Epidermal melanocyte (primary cell): Measurements from ENCODE around the gene DNMT3L.
"Not testable (repeated sequence)": the region's sequence is repeated elsewhere in the genome, so short reads cannot be mapped to it uniquely, and the experiment has no call there.

Experiments used
- DNase-seq: peaks from one replicate; pipeline ENCODE4 v3.0.0; 2011; ENCODE audit warnings: low spot score; ENCODE audit not compliant: insufficient read length

The DNMT3L gene

DNA sequence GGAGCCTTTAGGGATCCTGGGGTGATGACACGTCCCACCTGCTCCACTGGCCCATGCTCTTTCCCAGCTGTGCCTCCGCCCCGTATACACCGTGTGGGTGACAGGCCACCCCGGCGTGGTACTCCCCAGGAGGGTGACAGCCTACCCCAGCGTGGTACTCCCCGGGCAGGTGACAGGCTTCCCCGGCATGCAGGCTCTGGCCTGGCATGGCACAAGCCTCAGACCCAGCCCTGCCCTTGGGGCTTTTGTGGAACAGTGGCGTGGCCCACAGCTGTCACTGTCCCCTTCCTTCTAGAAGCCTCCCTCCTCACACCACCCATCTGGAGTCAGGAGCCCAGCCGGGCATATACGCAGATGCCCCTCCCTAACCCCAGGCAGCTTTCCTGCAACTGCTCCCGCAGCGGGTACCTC lies 33.5 kb upstream of the DNMT3L start:
- no peak for DNase-seq

DNA sequence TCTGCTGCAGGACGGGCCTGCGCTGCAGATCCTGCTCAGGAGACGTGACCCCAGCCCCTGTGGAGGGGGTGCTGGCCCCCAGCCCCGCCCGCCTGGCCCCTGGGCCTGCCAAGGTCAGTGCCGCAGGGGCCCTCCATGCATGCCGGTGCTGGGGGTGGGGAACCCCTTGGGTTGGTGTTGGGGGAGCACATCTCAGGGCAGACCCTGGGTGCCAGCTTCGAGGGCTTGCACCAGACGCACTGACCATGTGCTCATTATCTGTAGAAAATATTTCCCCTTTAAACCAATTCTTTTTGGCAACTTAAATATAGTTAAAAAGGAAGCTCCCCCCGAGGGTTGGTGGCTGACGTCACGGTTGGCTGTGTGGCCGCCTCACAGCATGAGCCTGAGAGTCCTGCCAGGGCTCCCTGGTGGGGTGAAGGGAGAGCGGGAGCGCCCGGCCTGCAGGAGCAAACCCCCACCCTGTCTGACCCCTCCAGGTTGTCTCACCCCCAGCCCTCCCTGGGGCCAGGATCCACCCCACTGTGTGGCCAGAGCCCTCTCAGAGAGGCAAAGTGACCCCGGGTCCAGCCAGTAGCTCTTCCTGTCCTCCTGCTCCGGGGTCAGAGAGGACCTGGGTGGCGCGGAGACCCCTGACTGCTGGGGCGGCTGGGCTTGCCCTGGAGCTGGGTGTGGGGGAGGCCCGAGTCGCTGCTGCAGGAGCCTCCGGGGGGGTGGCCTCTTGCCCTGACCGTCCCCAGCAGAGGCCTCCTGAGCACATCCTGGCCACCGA lies 32.9 kb upstream of the DNMT3L start:
- DNase-seq = no peak

DNA sequence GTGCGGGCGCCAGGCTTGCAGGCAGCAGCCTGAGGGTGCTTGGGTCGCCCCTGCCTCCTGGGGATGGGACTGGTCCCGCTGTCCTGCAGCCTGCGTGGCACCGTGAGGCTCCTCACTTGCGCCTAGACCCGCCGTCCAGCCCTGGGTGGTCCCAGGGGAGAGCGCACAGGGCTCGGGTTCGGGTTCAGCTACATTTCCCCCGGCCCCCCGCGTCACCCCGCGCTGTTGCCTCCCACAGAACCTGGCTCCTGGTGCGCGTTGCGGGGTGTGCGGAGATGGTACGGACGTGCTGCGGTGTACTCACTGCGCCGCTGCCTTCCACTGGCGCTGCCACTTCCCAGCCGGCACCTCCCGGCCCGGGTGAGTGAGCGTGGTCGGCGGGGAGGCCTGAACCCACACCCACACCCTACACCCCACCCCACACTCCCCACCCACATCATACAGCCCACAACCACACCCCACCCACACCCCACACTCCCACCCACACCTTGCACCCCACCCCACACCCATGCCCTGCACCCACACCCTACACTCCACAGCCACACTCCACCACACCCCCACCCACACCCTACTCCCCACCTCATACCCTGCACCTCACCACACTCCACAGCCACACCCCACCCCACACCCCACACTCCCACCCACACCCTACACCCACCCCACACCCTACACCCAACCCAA lies 32.0 kb upstream of the DNMT3L start:
- no peak for DNase-seq

DNA sequence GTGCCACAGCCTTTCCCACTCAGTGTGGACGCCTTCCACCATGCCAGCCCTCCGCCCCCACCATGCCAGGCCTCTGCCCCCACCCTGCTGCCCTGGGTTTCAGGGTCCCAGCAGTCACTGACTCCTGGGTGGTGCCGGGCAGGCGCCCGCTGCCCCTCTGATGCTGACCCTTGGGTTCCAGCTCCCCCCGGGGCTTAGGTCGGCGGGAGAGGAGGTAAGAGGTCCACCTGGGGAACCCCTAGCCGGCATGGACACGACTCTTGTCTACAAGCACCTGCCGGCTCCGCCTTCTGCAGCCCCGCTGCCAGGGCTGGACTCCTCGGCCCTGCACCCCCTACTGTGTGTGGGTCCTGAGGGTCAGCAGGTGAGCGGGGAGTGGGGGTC lies 31.1 kb upstream of the DNMT3L start:
- no peak for DNase-seq

DNA sequence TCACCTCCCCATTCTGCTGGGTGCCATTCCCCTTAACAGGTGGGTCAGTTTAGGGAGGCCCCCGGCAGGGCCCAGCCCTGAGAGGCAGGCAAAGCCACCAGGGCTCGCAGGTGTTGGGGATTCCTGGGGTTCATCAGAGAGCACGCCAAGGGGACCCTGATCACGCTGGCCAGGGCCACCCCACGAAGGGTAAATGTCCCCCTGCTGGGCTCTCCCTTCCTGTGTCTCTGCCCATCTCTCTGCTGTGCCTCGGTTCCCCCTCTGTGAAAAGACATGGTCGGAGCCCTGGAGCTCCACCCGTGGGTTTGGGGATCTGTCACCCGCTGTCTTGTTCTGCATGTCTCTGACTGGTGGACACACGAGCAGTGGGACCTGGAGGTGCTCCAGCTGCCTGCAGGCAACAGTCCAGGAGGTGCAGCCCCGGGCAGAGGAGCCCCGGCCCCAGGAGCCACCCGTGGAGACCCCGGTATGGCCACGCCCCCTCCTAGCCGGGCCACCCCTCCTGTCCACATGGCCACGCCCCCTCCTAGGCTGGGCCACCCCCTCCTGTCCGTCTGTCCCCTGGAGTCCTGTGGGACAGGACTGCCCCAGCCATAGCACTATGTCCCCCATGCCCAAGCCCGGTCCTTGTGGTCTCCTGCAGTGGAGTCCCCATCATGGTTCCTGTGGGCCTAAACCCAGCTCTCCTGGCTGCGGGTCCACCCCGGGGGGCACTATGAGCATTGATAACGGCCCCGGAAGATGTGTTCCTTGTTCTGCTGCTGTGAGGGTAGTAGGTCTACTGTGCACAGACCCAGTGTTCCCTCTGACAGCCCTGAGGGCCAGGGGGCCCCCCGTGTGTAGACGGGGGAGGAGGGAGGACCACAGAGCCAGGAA lies 30.5 kb upstream of the DNMT3L start:
- DNase-seq = no peak

DNA sequence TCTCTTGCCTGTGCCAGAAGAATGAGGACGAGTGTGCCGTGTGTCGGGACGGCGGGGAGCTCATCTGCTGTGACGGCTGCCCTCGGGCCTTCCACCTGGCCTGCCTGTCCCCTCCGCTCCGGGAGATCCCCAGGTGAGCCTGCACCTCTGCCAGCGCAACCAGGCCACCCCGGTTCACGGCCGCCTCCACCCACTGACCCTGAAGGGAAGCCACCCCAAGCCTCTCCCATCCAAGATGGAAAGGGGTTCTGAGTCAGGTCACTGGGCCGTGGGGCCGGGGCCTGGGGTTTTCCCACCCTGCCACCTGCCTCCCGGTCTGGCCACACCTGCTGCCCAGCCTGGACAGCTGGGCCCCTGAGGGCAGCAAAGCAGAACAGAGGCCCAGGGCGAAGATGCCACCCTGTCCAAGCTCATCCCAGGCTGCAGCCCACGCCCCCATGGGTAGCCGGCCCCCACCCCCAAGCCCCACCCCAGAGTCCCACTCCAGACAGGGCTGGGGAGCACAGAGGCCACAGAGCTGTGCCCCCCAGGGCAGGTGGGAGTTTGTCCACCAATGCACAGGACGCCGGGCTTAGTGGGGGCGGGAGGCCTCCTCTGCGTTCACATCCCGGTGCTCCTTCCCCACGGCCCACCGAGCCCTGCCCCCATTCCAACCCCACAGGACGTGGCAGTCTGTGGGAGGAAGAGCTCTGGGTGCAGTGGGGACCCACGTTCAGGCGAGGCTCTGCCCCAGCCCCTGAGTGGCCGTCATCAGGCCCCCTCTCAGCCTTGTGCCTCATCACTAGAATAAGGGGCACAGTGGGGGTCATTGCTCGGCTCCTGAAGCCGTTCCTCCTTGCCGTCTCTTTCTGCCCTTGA lies 29.6 kb upstream of the DNMT3L start:
- DNase-seq = no peak

DNA sequence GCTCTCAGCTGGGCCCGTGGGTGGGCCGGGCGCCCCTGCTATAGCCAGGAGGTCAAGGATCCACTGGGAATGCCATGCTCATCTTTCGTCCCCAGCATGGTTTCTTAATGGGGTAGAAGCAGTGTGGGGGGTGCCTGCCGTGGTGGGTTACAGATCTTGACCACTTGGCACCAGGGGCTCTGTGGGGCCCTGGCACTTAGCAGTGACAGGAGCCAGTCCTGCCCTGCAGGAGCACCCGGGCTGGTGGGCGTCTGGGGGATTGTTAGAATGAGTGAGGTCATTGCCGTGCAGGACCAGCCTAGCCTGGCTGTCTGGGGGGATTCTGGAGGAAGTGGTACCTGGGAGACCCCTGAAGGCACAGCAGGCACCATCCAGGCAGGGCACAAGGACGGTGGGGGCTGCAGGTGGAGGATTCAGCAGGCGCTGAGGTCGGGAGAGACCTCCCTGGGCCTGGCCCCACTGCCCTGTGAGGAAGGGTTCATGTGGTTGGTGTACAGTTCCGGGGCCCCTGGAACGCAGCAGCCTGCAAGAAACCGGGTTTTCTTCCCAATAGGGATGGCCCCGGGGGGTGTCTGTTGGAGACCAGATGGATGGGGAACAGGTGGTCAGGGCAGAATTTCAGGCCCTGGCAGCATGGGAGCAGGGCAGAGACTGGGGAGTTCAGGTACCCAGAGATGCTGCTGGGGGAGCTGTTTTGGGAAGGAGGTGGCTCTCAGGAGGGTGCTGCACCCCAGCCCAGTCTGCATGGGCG lies 28.8 kb upstream of the DNMT3L start:
- DNase-seq = no peak

DNA sequence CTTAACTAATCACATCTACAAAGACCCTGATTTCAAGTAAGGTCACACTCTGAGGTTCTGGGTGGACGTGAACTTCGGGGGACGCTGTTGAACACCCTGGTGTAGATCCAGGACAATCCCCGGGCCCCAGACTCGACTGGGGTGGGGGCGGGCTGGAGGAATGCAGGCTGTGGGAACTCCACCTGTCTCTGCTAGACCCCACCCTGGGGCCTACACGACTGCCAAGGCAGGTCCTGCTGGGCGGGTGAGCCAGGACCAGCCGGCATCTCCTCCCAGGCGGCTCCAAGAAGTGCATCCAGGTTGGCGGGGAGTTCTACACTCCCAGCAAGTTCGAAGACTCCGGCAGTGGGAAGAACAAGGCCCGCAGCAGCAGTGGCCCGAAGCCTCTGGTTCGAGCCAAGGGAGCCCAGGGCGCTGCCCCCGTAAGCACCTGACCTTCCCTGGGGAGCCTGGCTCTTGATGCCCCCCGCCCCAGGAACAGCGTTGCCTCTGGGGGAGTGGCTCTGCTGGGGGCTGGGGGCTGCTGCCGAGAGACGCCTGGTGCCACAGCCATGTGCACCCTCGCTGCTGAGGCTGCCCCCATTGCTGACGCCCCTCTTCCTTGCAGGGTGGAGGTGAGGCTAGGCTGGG lies 27.8 kb upstream of the DNMT3L start:
- DNase-seq = no peak

DNA sequence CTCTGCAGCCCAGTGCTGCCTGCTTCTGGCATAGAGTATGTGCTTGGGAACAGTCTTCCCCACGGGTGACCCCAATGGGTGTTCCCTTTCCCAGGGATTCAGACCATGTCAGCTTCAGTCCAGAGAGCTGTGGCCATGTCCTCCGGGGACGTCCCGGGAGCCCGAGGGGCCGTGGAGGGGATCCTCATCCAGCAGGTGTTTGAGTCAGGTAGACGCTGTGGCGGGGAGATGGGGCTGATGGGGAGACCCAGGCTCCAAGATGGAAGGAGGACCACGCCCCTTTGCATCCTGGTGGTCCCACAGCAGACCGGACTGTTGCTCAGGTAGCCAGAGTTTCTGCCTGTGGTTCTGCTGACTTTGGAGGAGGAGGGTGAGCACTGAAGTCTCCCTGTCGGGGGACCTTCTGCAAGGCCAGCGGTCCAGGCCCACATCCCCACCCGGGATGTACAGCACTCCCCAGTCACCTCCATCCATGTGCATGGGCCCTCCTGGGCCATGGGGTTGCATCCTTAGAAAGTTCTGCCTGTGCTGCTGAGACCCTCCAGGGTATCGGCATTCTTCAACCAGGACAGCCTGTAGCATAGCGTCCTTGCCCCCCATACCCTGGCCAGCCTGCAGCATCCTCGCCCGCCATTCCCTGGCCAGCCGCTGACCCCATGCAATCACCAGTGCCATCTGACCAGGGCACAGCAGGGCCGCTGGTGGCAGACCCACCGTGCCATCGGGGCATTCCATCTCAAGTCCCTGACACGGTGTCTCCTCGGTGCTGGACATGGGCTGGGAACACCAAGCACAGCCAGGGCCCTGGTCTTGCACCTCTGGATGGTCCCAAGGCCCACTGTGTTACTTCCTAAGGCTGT lies 26.8 kb upstream of the DNMT3L start:
- no peak for DNase-seq

DNA sequence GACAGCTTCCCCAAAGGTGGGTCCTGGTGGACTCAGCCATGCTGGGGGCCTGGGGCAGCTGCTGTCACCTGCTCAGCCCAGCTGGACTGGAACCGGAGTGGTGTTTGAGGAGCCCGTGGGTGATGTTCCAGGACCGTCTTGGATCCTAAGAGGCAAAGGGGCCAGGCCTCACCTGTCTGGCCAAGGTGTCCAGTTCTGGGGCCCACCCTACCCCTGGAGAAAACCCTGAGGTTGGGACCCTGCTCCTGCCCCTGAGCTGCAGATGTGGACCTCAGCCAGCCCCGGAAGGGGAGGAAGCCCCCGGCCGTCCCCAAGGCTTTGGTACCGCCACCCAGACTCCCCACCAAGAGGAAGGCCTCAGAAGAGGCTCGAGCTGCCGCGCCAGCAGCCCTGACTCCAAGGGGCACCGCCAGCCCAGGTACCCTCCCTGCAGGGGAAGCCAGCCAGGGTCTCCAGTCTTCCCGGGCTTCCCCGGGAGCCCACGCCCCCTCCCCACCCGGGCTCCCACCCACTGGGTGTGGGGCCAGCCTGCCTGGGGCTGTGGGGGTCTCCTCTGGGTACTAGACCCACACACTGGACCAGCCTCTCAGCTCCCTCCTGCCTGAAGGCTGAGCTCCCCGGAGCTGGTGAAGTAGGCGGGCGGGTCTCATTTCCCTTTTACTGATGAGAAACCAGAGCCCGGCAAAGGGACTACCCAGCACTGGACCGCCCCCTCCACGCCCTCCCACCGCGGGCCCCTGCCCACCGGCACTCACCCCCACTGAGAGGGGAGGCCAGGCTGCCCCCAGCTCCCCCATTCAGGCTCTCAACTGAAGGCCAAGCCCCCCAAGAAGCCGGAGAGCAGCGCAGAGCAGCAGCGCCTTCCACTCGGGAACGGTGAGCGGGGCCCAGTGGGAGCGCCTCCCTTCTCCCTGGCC lies 25.3 kb upstream of the DNMT3L start:
- no peak for DNase-seq

DNA sequence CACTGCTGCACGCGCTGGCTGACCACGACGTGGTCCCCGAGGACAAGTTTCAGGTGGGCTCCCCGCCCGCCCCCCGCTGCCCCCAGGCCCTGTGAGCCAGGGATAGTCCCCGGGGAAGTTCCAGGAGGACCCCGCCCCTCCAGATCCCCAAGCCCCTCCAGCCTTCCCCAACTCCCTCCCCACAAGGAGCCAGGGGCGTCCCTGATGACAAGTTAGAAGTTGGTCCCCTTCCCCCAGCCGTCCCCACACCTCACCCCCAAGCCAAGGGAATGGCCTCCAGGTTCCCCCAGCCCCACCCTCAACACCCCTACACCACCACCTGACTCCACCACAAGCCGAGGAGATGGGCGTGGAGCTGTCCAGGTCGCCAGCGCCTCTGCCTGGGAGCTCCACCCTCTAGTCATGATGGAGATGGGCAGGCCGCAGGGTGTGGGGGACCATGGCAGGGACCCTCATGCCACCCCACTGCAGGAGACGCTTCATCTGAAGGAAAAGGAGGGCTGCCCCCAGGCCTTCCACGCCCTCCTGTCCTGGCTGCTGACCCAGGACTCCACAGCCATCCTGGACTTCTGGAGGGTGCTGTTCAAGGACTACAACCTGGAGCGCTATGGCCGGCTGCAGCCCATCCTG lies 24.5 kb upstream of the DNMT3L start:
- no peak for DNase-seq

DNA sequence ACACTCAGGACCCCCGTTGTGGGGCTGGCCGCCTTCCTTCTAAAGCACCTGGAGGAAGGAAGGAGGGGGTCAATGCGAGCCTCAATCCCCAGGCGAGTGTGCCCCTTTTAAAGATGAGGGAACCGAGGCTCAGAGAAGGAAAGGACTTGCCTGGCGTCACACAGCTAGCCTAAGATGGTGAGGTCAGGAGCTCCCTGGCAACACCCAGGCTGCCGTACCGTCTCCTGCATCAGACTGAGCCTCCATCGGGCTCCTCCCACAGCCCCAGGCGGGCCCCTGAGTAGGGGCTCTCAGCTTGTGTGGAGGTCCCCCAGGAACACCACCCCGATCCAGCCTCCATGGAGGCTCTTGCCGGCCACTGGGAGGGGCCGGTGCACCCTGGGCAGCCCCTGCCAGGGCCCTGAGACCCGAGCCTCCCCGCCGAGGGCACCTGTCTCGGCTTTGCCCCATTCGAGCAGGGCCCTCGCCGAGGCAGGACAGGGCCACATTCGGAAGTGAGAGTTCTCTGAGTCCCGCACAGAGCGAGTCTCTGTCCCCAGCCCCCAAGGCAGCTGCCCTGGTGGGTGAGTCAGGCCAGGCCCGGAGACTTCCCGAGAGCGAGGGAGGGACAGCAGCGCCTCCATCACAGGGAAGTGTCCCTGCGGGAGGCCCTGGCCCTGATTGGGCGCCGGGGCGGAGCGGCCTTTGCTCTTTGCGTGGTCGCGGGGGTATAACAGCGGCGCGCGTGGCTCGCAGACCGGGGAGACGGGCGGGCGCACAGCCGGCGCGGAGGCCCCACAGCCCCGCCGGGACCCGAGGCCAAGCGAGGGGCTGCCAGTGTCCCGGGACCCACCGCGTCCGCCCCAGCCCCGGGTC lies 23.7 kb upstream of the DNMT3L start, which contains the start of gene AIRE:
AIRE (plus strand) TSS at position 739 of the 855 bp plus-strand sequence. CDS start 131 bp downstream, outside the sequence.
- no peak for DNase-seq

DNA sequence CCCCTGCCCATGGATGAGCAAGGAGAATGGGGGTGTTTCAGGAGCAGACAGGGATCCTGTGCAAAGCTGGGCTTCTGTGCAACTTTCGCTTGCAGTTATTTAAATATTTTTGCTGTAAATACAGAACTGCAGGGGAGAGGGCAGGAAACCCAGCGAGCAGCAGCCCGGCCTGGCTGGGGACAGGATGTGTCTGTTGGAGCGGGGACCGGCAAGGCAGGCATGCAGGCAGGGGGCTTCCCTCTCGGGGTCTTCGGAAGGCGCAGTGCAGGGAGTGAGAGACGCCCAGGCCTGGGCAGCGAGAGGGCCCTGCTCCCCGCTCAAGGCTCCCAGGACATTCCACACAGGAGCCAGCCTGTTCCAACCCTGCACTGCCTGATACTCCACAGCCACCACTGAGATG lies 22.3 kb upstream of the DNMT3L start:
- DNase-seq = no peak

DNA sequence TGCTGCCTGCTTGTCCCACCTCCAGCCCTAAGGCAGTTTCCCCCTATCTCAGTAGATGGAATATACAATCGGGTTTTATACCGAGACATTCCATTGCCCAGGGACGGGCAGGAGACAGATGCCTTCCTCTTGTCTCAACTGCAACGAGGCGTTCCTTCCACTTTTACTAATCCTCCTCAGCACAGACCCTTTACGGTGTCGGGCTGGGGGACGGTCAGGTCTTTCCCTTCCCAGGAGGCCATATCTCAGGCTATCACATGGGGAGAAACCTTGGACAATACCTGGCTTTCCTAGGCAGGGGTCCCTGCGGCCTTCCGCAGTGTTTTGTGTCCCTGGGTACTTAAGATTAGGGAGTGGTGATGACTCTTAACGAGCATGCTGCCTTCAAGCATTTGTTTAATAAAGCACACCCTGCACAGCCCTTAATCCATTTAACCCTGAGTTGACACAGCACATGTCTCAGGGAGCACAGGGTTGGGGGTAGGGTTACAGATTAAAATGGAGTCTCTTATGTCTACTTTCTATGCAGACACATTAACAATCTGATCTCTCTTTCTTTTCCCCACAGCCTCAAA lies 21.6 kb upstream of the DNMT3L start:
- DNase-seq = not testable (repeated sequence)

DNA sequence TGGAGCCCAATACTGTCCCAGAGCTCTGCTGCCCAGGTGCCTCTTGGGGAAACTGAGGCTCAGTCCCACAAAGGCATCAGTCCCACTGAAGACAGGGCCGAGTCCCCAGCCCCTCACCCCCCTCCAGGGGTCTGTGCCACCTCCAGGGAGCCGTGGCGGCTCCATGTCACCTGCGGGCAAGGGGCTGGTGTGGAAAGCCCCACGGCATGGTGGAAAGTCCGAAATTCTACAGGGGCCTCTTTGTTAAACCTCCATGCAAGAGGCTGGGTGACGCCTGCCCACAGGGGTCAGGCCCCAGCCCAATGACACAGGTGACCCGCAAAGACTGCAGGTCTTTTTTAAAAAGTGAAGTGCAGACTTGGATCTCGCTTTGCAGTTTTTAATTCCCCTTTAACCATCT lies 20.7 kb upstream of the DNMT3L start:
- DNase-seq = no peak

DNA sequence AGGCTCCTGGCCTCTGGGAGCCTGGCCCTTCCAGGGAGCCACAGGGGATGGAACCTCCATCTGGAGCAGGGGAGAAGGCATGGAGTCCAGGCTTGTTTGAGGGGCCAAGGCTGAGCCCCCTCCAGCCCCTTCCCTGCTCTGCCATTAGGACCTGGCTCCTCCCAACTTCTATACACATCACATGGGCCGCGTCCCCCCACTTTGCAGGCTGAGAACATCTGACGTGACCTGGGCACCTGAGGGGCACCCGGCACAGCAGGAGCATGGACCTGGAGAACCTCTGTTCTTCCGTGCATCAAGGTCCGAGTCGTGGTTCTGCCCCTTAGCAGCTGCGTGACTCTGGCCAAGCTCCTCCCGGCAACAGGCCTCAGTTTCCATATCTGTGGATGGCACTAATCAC lies 20.1 kb upstream of the DNMT3L start:
- no peak for DNase-seq
